HepG2 (cell line): ENCODE measurements around the gene FAHD1. TPM values are rescaled to one million over a fixed set of nuclear protein-coding genes. Genes with fewer than 3 reads are reported as not detected.

Experiments used
- CBFB ChIP-seq: sonication (generic); formaldehyde crosslinking; IDR thresholded peaks from 2 replicates; pipeline ENCODE4 v1.4.0; 2020; ENCODE audit warnings: missing genetic modification reagents
- CC2D1A ChIP-seq: sonication (generic); formaldehyde crosslinking; IDR thresholded peaks from 2 replicates; pipeline ENCODE4 v1.8.1; 2023; ENCODE audit warnings: mild to moderate bottlenecking, missing genetic modification reagents
- CHD4 ChIP-seq: fragments of 200-600 bp; sonication (generic); IDR thresholded peaks from 2 replicates; pipeline ENCODE4 v1.7.0; 2017; ENCODE audit warnings: mild to moderate bottlenecking, low read length, borderline replicate concordance
- HMGXB3 ChIP-seq: sonication (generic); formaldehyde crosslinking; IDR thresholded peaks from 2 replicates; pipeline ENCODE4 v1.4.0; 2020; ENCODE audit warnings: missing genetic modification reagents, borderline replicate concordance
- LCORL ChIP-seq, 2 experiments: fragments of 450-650 bp in 1 of 2; sonication (generic) in 1 of 2; formaldehyde crosslinking in 1 of 2; IDR thresholded peaks; 2 replicates each; pipeline versions ENCODE4 v1.5.0 to v1.6.1; 2017 to 2020; ENCODE audit warnings: antibody characterized with exemption in 1 of 2, missing genetic modification reagents in 1 of 2
- PHF20 ChIP-seq: sonication (generic); formaldehyde crosslinking; IDR thresholded peaks from 2 replicates; pipeline ENCODE4 v1.5.0; 2020; ENCODE audit warnings: mild to moderate bottlenecking, missing genetic modification reagents
- PHF21A ChIP-seq: sonication (generic); formaldehyde crosslinking; IDR thresholded peaks from 2 replicates; pipeline ENCODE4 v1.5.0; 2020; ENCODE audit warnings: mild to moderate bottlenecking, missing genetic modification reagents
- RXRB ChIP-seq: IDR thresholded peaks from 2 replicates; pipeline ENCODE4 v1.6.1; 2016; ENCODE audit warnings: borderline replicate concordance, missing genetic modification reagents, missing compliant biosample characterization
- SOX13 ChIP-seq, 3 experiments: fragments of 450-650 bp in 1 of 3; sonication (generic) in 1 of 3; formaldehyde crosslinking in 1 of 3; IDR thresholded peaks in 2 of 3; conservative IDR thresholded peaks in 1 of 3; 2 replicates each; pipeline versions ENCODE4 v1.5.0 to v1.6.1; 2016 to 2020; ENCODE audit warnings: antibody characterized with exemption in 1 of 3, mild to moderate bottlenecking in 1 of 3, missing compliant biosample characterization in 1 of 3, missing genetic modification reagents in 1 of 3, moderate library complexity in 1 of 3
- TARDBP ChIP-seq: sonication (generic); formaldehyde crosslinking; IDR thresholded peaks from 2 replicates; pipeline ENCODE4 v1.8.0; 2022; ENCODE audit warnings: mild to moderate bottlenecking, missing genetic modification reagents
- TEAD3 ChIP-seq: optimal IDR thresholded peaks from 2 replicates; pipeline ENCODE3; 2016; ENCODE audit warnings: borderline replicate concordance
- USF2 ChIP-seq, 2 experiments: sonication (generic) in 1 of 2; formaldehyde crosslinking in 1 of 2; IDR thresholded peaks; 2 replicates each; pipeline versions ENCODE4 v1.5.1 to v1.6.1; 2011 to 2020; ENCODE audit warnings: borderline replicate concordance in 1 of 2, low read depth in 1 of 2, low read length in 1 of 2, mild to moderate bottlenecking in 1 of 2, missing genetic modification reagents in 1 of 2, moderate library complexity in 1 of 2
- XRCC5 ChIP-seq: fragments of 200-400 bp; formaldehyde crosslinking; optimal IDR thresholded peaks from 2 replicates; pipeline ENCODE3; 2017; ENCODE audit warnings: mild to moderate bottlenecking, low read length
- ZBTB7B ChIP-seq: sonication (generic); formaldehyde crosslinking; IDR thresholded peaks from 2 replicates; pipeline ENCODE4 v1.4.0; 2020; ENCODE audit warnings: missing genetic modification reagents
- ZFP36 ChIP-seq: fragments of 150-350 bp; IDR thresholded peaks from 2 replicates; pipeline ENCODE4 v1.6.1; 2018; ENCODE audit warnings: borderline replicate concordance, low read length, low read depth; ENCODE audit not compliant: partially characterized antibody
- ZIK1 ChIP-seq: sonication (generic); formaldehyde crosslinking; IDR thresholded peaks from 2 replicates; pipeline ENCODE4 v1.5.0; 2020; ENCODE audit warnings: mild to moderate bottlenecking, low read depth, missing genetic modification reagents, borderline replicate concordance
- ZNF747 ChIP-seq: sonication (generic); formaldehyde crosslinking; IDR thresholded peaks from 2 replicates; pipeline ENCODE4 v1.8.1; 2023; ENCODE audit warnings: missing genetic modification reagents, mild to moderate bottlenecking, borderline replicate concordance
- polyA plus RNA-seq, 8 experiments: library from polyadenylated mRNA; depleted of rRNA in 3 of 8; stranded (reverse) in 7 of 8; unstranded in 1 of 8; fragments of >200 nt; fragmentation: Illumina TruSeq in 4 of 8; extraction: Trizol in 4 of 8; gene quantifications; 2 replicates each; pipeline versions ENCODE4 v1.2.1 to v1.2.3, GENCODE V29; 2011 to 2016; ENCODE audit warnings: low read depth in 4 of 8, missing spikeins in 1 of 8, mixed read lengths in 1 of 8; ENCODE audit not compliant: insufficient read depth in 1 of 8
- total RNA-seq, 5 experiments: library from RNA; depleted of rRNA; stranded (reverse); fragments of >200 nt; fragmentation: Illumina TruSeq; extraction: Trizol; gene quantifications; 2 replicates each; pipeline ENCODE4 v1.2.3, GENCODE V29; 2016; ENCODE audit warnings: low read depth in 1 of 5
- TF ChIP-seq, protein P1 (sequence below): sonication (generic); formaldehyde crosslinking; IDR thresholded peaks from 2 replicates; pipeline ENCODE4 v1.5.0; 2020; ENCODE audit warnings: missing genetic modification reagents, mild to moderate bottlenecking, borderline replicate concordance
- TF ChIP-seq, protein P2 (sequence below): sonication (generic); formaldehyde crosslinking; IDR thresholded peaks from 2 replicates; pipeline ENCODE4 v1.4.0; 2020; ENCODE audit warnings: mild to moderate bottlenecking, missing genetic modification reagents

FAHD1 gene
- total and polyA plus RNA-seq, 2 of the 13 experiments (the other 11 are each of a cell fraction or from before 2014, with no cell fraction given), result 39.0 to 45.3 TPM

DNA sequence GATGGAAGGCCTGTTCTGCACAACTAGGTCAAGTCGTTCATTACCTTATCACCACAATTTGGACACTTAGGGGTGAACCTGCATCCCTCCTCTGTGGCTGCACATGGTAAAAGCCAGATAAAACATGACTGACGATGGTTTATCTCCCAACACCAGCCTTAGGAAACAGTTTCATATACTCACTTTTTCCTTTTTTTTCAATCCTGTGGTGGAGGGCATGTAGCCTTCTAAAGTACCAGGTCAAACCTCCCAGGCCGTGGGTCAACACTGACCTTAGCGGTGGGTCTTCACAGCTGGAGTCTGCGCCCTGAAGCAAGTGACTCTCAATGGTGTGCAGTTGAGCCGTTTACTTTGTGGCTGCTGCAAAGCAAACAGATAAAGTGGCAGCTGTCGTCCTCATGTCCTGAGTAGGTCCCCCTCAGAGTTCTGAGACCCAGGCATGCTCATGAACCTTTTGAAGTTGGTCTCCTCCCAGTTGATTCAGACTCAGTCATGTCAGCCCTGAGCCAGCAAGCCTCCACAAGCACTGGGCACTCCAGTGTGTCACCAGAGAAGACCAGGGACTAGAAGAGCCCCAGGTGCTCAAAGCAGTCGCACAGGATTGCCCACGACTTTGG is 5.9 kb downstream of the FAHD1 start (continued):
- TF ChIP-seq ZIK1 (CRISPR knock-in tag) (peak; percentile 60; the same call in 1 of the 2 replicates), TEAD3 (CRISPR knock-in tag) (peak; percentile 27), CHD4 (no peak), USF2 (IDR thresholded peaks at IDR 0.05; ENCODE audit: low read depth, low read length) (no peak), USF2 (CRISPR knock-in tag; IDR thresholded peaks at IDR 0.05; ENCODE audit: borderline replicate concordance) (no peak), ZNF747 (CRISPR knock-in tag) (0 out of 2 replicates have a peak, but pooled peaks have one; percentile 25), TARDBP (CRISPR knock-in tag) (peak; percentile 80), PHF21A (CRISPR knock-in tag) (peak; percentile 80), PHF20 (CRISPR knock-in tag) (no peak), SOX13 (IDR thresholded peaks at IDR 0.05) (no peak), SOX13 (CRISPR knock-in tag; conservative IDR thresholded peaks at IDR 0.05 in 1 of 2, IDR thresholded peaks at IDR 0.05 in 1 of 2) (peak in 1 of 2 experiments; percentile 68; a peak in 2 of 4 replicates), HMGXB3 (CRISPR knock-in tag) (no peak), LCORL (IDR thresholded peaks at IDR 0.05) (no peak), LCORL (CRISPR knock-in tag; IDR thresholded peaks at IDR 0.05) (peak; percentile 78), ZBTB7B (CRISPR knock-in tag) (peak; percentile 79), ZFP36 (no peak), RXRB (CRISPR knock-in tag) (peak; percentile 89), CBFB (peak; percentile 45; the same call in 1 of the 2 replicates), CC2D1A (no peak), XRCC5 (peak; percentile 63)
- TF ChIP-seq, protein P1, sequence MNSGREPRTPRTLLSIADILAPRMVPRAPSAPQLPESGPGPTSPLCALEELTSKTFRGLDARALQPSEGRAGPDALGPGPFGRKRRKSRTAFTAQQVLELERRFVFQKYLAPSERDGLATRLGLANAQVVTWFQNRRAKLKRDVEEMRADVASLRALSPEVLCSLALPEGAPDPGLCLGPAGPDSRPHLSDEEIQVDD (CRISPR knock-in tag), result no peak
- TF ChIP-seq, protein P2, sequence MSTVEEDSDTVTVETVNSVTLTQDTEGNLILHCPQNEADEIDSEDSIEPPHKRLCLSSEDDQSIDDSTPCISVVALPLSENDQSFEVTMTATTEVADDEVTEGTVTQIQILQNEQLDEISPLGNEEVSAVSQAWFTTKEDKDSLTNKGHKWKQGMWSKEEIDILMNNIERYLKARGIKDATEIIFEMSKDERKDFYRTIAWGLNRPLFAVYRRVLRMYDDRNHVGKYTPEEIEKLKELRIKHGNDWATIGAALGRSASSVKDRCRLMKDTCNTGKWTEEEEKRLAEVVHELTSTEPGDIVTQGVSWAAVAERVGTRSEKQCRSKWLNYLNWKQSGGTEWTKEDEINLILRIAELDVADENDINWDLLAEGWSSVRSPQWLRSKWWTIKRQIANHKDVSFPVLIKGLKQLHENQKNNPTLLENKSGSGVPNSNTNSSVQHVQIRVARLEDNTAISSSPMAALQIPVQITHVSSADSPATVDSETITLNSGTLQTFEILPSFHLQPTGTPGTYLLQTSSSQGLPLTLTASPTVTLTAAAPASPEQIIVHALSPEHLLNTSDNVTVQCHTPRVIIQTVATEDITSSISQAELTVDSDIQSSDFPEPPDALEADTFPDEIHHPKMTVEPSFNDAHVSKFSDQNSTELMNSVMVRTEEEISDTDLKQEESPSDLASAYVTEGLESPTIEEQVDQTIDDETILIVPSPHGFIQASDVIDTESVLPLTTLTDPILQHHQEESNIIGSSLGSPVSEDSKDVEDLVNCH, result no peak
